SH-SY5Y (cell line): ENCODE results near the gene WWOX.

ENCODE experiments used
- GATA2 ChIP-seq: IDR thresholded peaks from 2 replicates; pipeline ENCODE4 v1.6.1; 2011; ENCODE audit warnings: mild to moderate bottlenecking, low read depth, low read length
- GATA3 ChIP-seq: IDR thresholded peaks from 2 replicates; pipeline ENCODE4 v1.6.1; 2011; ENCODE audit warnings: low read depth, mild to moderate bottlenecking, low read length, moderate library complexity

GRCh38 chr16:79008036-79008868, 908.8 kb downstream of the WWOX start:
- TF ChIP-seq GATA2 (no peak), GATA3 (no peak)
